Measurements from ENCODE around the gene CHAC1. TPM values are rescaled to one million over a fixed set of nuclear protein-coding genes. Genes with fewer than 3 reads are reported as not detected.

CHAC1 gene
- total and polyA plus RNA-seq, 11 donors = 0.72 to 6.1 (median 2.4) TPM

DNA sequence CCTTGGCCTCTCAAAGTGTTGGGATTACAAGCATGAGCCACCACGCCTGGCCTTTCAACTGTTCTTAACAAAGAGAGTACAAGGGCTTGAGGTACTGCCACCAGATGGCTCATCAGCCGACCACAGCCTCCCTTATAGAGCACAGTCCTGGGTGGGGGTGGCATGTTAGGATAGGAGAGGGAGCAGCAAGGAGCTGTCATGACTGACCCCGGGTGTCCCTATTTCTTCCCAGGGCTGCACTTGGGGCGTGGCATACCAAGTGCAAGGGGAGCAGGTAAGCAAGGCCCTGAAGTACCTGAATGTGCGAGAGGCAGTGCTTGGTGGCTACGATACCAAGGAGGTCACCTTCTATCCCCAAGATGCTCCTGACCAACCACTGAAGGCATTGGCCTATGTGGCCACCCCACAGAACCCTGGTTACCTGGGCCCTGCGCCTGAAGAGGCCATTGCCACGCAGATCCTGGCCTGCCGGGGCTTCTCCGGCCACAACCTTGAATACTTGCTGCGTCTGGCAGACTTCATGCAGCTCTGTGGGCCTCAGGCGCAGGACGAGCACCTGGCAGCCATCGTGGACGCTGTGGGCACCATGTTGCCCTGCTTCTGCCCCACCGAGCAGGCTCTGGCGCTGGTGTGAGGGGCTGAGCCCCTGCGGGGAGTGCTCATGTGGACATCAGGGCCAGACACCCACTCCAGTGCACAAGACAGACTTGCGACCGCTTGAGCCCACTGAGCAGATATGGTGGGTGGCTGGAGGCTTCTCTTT is 2.1 kb downstream of the CHAC1 start:
- Histone ChIP-seq H3K9me3 (no peaks in the 10 kb centered on the region), H3K27me3 (no peaks in the 10 kb centered on the region), H3K36me3 (no peaks in the 10 kb centered on the region), H3K4me1 (peaks cover 0 to 41% (median 19%) of the 10 kb centered on the region in 12 donors), H3K27ac (peak overlapping the region in 10 of 12 donors; percentile 51 to 90 (median 77)), H3K4me3 (no peak overlapping the region)
- TF ChIP-seq POLR2A (IDR thresholded peaks at IDR 0.05) (no peak), CTCF (IDR thresholded peaks at IDR 0.05) (no peak)
- intact Hi-C loops (cut with DNase I) = no loop called here
- 86 to 92% (median 89%) methylated on average over 13 to 20 of the region's 20 CpGs for WGBS, 4 donors
- DNase-seq (peak in 2 of 5 donors; percentile 22 to 56), ATAC-seq (no peak)

- TF ChIP-seq POLR2A (IDR thresholded peaks at IDR 0.05) = no peak
- no peak for TF ChIP-seq CTCF (IDR thresholded peaks at IDR 0.05)
- DNase-seq = peak in 2 of 5 donors; percentile 40 to 43
- 55 to 80% (median 59%) methylated on average over 2 to 3 of the region's 3 CpGs for WGBS, 4 donors
- H3K4me3 ChIP-seq = no peak overlapping the region
- ATAC-seq = peak in 3 of 4 donors; percentile 3 to 27 (median 27)
- intact Hi-C loops (cut with DNase I) = no loop called here
- peak overlapping the region in 11 of 12 donors; percentile 42 to 90 (median 77) for H3K27ac ChIP-seq
- H3K27me3 ChIP-seq = no peaks in the 10 kb centered on the region
- no peaks in the 10 kb centered on the region for H3K9me3 ChIP-seq
- H3K4me1 ChIP-seq = peaks cover 0 to 45% (median 19%) of the 10 kb centered on the region in 12 donors
- H3K36me3 ChIP-seq = no peaks in the 10 kb centered on the region
These were observed 2.8 kb downstream of the CHAC1 start for GRCh38 chr15:40955930-40956540.

GRCh38 chr15:40956541-40956982 is 3.3 kb downstream of the CHAC1 start:
- ATAC-seq (peak; percentile 35 to 79 (median 70)), DNase-seq (peak in 3 of 5 donors; percentile 38 to 54 (median 51))
- H3K27ac ChIP-seq = peak overlapping the region in 11 of 12 donors; percentile 42 to 90 (median 77)
- intact Hi-C loops (cut with DNase I) = no loop called here
- H3K4me3 ChIP-seq = no peak overlapping the region
- H3K36me3 ChIP-seq = no peaks in the 10 kb centered on the region
- H3K4me1 ChIP-seq = peaks cover 0 to 45% (median 19%) of the 10 kb centered on the region in 12 donors
- H3K27me3 ChIP-seq = no peaks in the 10 kb centered on the region
- H3K9me3 ChIP-seq = no peaks in the 10 kb centered on the region
- 68 to 75% (median 69%) methylated on average over 2 to 3 of the region's 3 CpGs for WGBS, 4 donors
- TF ChIP-seq POLR2A (IDR thresholded peaks at IDR 0.05) (no peak), CTCF (IDR thresholded peaks at IDR 0.05) (no peak)

DNA sequence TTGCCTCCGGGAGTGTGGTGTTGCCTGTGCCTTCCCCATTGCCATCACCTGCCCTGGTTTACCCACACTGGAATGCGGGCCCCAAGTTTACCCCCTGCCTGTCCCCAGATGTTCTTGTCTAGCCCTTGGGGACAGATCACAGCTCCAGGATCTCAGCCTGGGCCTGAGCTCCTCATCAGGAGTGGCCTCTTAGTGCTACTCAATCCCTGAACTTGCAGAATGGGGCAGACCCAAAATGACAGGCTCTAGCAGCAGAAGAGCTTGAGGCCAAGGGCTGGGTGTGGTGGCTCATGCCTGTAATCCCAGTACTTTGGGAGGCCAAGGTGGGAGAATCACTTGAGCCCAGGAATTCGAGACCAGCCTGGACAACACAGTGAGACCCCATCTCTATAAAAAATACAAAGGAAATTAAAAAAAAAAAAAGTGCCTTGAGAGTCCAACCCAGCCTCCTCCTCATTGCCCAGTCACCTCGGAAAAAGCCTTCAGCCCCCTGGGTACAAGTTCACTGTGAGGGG is 3.8 kb downstream of the CHAC1 start:
- H3K27ac ChIP-seq = peak overlapping the region in 11 of 12 donors; percentile 17 to 90 (median 77)
- intact Hi-C loops (cut with DNase I) = no loop called here
- H3K27me3 ChIP-seq = no peaks in the 10 kb centered on the region
- no peaks in the 10 kb centered on the region for H3K36me3 ChIP-seq
- WGBS, 4 donors = 74 to 93% (median 85%) methylated on average over 2 to 4 of the region's 4 CpGs
- H3K4me3 ChIP-seq = no peak overlapping the region
- ATAC-seq = no peak
- no peak for TF ChIP-seq POLR2A (IDR thresholded peaks at IDR 0.05)
- TF ChIP-seq CTCF (IDR thresholded peaks at IDR 0.05) = no peak
- peak in 1 of 5 donors; percentile 11 for DNase-seq
- no peaks in the 10 kb centered on the region for H3K9me3 ChIP-seq
- H3K4me1 ChIP-seq = peaks cover 0 to 45% (median 19%) of the 10 kb centered on the region in 12 donors
